Measurements from ENCODE around the gene ENTHD1. TPM values are rescaled to one million over a fixed set of nuclear protein-coding genes. Genes with fewer than 3 reads are reported as not detected.

Gene ENTHD1
- total RNA-seq, 1 donor from 2014 or later, result not detected

DNA sequence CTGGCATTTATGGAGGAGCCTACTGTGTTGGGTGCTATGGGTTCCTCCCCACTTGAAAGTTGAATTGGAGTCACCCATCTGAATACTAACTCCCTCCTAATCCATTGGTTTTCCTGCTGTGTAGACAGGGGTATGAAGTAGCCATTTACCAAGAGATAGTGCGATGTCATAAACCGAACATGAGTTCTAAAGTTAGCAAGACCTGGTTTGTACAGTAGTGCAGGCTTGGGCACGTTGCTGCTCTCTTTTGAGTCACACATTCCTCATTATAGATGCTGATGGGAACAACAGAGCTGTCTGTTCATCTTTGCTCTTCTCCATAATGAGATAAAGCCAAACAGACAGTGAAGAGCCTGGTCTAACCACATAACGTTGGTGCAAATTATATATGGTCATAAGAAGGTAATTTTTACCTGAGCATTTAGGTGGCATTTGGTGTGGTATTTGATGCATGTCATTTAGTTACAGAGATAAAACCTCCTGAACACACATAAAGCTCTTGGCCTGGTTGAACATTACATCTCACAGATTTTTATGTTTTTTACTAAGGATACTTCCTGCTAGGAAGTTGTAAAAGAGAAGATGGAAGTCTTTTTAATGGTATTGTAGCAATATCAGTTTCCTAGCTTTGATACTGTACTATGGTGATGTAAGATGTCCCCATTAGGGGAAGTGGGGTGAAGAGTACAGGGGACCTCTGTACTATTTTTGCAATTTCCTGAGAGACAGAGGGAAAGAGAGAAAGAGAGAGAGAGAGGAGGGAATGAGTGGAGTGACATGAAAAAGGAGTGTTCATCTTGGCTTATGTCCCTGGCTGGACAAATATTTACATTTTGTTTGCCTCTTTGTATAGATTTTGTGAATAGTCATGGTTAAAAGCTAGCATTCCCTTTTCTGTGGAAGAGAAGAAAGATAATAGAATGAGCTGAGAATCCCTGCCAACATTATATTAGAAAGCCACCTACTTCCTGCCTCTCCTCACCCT, 35.3 kb upstream of the ENTHD1 start:
- Mint-ChIP-seq H3K27me3 (ENCODE audit: low read depth) (peaks cover 48% of the 10 kb centered on the region), H3K27ac (no peak overlapping the region), H3K4me1 (no peaks in the 10 kb centered on the region)

GRCh38 chr22:39927544-39927943, 34.0 kb upstream of the ENTHD1 start:
- no peak overlapping the region for H3K27ac Mint-ChIP-seq
- TF ChIP-seq, protein P1, sequence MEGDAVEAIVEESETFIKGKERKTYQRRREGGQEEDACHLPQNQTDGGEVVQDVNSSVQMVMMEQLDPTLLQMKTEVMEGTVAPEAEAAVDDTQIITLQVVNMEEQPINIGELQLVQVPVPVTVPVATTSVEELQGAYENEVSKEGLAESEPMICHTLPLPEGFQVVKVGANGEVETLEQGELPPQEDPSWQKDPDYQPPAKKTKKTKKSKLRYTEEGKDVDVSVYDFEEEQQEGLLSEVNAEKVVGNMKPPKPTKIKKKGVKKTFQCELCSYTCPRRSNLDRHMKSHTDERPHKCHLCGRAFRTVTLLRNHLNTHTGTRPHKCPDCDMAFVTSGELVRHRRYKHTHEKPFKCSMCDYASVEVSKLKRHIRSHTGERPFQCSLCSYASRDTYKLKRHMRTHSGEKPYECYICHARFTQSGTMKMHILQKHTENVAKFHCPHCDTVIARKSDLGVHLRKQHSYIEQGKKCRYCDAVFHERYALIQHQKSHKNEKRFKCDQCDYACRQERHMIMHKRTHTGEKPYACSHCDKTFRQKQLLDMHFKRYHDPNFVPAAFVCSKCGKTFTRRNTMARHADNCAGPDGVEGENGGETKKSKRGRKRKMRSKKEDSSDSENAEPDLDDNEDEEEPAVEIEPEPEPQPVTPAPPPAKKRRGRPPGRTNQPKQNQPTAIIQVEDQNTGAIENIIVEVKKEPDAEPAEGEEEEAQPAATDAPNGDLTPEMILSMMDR (IDR thresholded peaks at IDR 0.05; ENCODE audit: unreplicated experiment), result no peak
- H3K4me3 Mint-ChIP-seq, result no peak overlapping the region
- H3K36me3 Mint-ChIP-seq, result no peaks in the 10 kb centered on the region
- DNase-seq (ENCODE audit: low spot score in 2 of 2, unreplicated experiment in 2 of 2), result no peak
- H3K27me3 Mint-ChIP-seq (ENCODE audit: low read depth), result peaks cover 45% of the 10 kb centered on the region
- no peaks in the 10 kb centered on the region for H3K9me3 Mint-ChIP-seq
- H3K4me1 Mint-ChIP-seq, result no peaks in the 10 kb centered on the region

More for the DNA sequence above, 35.3 kb upstream of the ENTHD1 start:
- Mint-ChIP-seq H3K9me3 (no peaks in the 10 kb centered on the region), H3K4me3 (no peak overlapping the region), H3K36me3 (no peaks in the 10 kb centered on the region)
- TF ChIP-seq, protein P1 (IDR thresholded peaks at IDR 0.05; ENCODE audit: unreplicated experiment), result no peak
- DNase-seq (ENCODE audit: low spot score in 2 of 2, unreplicated experiment in 2 of 2), result no peak

GRCh38 chr22:39926753-39927152, 33.2 kb upstream of the ENTHD1 start:
- Mint-ChIP-seq H3K36me3 (no peaks in the 10 kb centered on the region), H3K4me1 (no peaks in the 10 kb centered on the region), H3K4me3 (no peak overlapping the region), H3K27me3 (ENCODE audit: low read depth) (peaks cover 47% of the 10 kb centered on the region), H3K9me3 (no peaks in the 10 kb centered on the region), H3K27ac (no peak overlapping the region)
- TF ChIP-seq, protein P1 (IDR thresholded peaks at IDR 0.05; ENCODE audit: unreplicated experiment), result no peak
- DNase-seq (ENCODE audit: low spot score in 2 of 2, unreplicated experiment in 2 of 2), result no peak

DNA sequence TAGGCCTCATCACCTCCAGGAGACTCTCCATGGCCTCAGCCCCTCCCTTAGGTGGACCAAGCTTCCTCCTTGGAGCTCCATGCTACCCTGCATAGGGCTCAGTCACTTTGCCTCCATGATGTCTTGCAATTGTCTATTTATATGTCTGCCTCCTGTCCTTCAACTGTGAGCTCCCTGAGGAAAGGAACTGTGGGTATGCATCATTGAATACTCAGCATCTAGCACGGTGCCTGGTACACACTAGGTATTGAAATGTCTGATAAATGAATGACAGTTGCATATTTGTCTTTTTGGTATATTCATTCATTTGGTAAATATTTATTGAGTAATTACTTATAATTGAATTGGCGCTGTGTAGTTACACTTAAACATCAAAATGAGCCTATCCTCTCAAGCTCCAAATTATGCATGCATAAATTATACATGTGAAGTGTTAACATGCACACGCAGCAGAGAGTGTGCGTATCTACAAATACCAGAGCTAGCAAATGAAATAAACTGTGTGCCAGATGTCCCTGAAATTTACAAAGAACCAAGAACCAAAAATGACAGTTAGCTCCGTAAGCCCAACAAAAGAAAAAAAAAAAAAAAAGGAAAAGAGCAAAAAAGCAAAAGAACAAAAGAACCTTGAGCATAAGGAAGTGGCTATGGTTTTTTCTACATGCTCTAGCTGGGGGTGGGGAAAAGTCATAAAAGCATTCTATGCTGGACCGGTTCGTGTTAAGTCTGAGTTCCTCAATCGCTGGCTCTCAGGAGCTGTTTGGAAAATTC, 32.5 kb upstream of the ENTHD1 start:
- Mint-ChIP-seq H3K36me3 (no peaks in the 10 kb centered on the region), H3K27ac (no peak overlapping the region), H3K27me3 (ENCODE audit: low read depth) (peaks cover 50% of the 10 kb centered on the region), H3K4me3 (no peak overlapping the region), H3K9me3 (no peaks in the 10 kb centered on the region), H3K4me1 (no peaks in the 10 kb centered on the region)
- no peak for DNase-seq (ENCODE audit: low spot score in 2 of 2, unreplicated experiment in 2 of 2)
- TF ChIP-seq, protein P1 (IDR thresholded peaks at IDR 0.05; ENCODE audit: unreplicated experiment), result no peak

GRCh38 chr22:39925273-39925672, 31.7 kb upstream of the ENTHD1 start:
- Mint-ChIP-seq H3K27me3 (ENCODE audit: low read depth) (peaks cover 52% of the 10 kb centered on the region), H3K36me3 (no peaks in the 10 kb centered on the region), H3K4me3 (no peak overlapping the region), H3K4me1 (no peaks in the 10 kb centered on the region), H3K27ac (no peak overlapping the region), H3K9me3 (no peaks in the 10 kb centered on the region)
- TF ChIP-seq, protein P1 (IDR thresholded peaks at IDR 0.05; ENCODE audit: unreplicated experiment), result no peak
- DNase-seq (ENCODE audit: low spot score in 2 of 2, unreplicated experiment in 2 of 2), result no peak
